Nephron (organoid): Measurements from ENCODE around the gene ADAP1.

Experiments used
- H3K27ac Mint-ChIP-seq, 3 experiments: 2 replicates each; pipeline ENCODE4 v1.8.0; 2020; ENCODE audit warnings: mixed read lengths in 3 of 3, mild to moderate bottlenecking in 2 of 3, moderate library complexity in 1 of 3
- H3K27me3 Mint-ChIP-seq: 2 replicates; pipeline ENCODE4 v1.8.0; 2021; ENCODE audit warnings: low read depth, mild to moderate bottlenecking, moderate library complexity, mixed read lengths
- H3K36me3 Mint-ChIP-seq: 2 replicates; pipeline ENCODE4 v1.8.0; 2020; ENCODE audit warnings: low read depth, mixed read lengths
- H3K4me1 Mint-ChIP-seq: 2 replicates; pipeline ENCODE4 v1.8.0; 2020; ENCODE audit warnings: mixed read lengths
- H3K4me3 Mint-ChIP-seq, 3 experiments: 2 replicates each; pipeline ENCODE4 v1.8.0; 2020; ENCODE audit warnings: mild to moderate bottlenecking in 3 of 3, mixed read lengths in 3 of 3, moderate library complexity in 2 of 3
- H3K9me3 Mint-ChIP-seq: 2 replicates; pipeline ENCODE4 v1.8.0; 2020; ENCODE audit warnings: mixed read lengths
- TF ChIP-seq, protein P1 (sequence below), 3 experiments: fragments of 200-600 bp; sonication (generic); IDR thresholded peaks; one replicate each; pipeline ENCODE4 v1.5.0; 2021; ENCODE audit warnings: antibody characterized with exemption in 3 of 3; ENCODE audit not compliant: unreplicated experiment in 3 of 3

ADAP1 gene

DNA sequence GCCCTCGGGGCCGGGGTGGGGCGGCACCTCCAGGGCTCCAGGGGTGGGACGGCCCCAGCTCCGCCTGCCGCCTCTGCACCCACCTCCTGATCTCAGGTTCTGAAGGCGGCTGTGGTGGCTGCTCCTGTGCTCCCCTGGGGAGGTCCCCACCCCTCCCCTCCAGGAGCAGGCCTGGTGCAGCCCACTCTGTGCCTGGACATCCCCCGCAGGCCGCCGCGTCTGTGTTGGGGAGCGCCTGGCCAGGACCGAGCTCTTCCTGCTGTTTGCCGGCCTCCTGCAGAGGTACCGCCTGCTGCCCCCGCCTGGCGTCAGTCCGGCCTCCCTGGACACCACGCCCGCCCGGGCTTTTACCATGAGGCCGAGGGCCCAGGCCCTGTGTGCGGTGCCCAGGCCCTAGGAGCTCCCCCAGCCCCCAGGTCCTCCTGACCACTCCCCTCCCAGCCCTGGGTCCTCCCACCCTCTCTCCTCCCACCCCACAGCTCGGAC is 34.0 kb upstream of the ADAP1 start:
- Mint-ChIP-seq H3K4me3 (no peak overlapping the region), H3K36me3 (no peaks in the 10 kb centered on the region), H3K4me1 (peaks cover 20% of the 10 kb centered on the region), H3K27me3 (peaks cover 4% of the 10 kb centered on the region), H3K9me3 (no peaks in the 10 kb centered on the region), H3K27ac (no peak overlapping the region)
- TF ChIP-seq, protein P1, sequence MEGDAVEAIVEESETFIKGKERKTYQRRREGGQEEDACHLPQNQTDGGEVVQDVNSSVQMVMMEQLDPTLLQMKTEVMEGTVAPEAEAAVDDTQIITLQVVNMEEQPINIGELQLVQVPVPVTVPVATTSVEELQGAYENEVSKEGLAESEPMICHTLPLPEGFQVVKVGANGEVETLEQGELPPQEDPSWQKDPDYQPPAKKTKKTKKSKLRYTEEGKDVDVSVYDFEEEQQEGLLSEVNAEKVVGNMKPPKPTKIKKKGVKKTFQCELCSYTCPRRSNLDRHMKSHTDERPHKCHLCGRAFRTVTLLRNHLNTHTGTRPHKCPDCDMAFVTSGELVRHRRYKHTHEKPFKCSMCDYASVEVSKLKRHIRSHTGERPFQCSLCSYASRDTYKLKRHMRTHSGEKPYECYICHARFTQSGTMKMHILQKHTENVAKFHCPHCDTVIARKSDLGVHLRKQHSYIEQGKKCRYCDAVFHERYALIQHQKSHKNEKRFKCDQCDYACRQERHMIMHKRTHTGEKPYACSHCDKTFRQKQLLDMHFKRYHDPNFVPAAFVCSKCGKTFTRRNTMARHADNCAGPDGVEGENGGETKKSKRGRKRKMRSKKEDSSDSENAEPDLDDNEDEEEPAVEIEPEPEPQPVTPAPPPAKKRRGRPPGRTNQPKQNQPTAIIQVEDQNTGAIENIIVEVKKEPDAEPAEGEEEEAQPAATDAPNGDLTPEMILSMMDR (IDR thresholded peaks at IDR 0.05; ENCODE audit: unreplicated experiment in 3 of 3) = no peak

DNA sequence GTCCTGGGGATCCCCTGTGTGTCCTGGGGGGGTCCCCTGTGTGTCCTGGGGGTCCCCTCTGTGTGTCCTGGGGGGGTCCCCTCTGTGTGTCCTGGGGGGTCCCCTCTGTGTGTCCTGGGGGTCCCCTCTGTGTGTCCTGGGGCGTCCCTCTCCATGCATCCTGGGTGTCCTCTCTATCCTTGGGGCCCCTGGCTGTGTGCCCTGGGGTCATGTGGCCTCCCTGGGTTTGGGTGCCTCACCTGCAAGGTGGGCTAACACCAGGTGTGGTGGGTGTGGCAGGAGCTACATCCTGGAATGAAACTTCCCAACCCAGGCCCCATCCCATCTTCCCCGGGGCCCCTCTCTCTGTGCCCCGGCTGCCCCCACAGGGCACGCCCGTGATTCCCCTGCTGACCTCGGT is 33.4 kb upstream of the ADAP1 start:
- no peaks in the 10 kb centered on the region for H3K9me3 Mint-ChIP-seq
- TF ChIP-seq, protein P1 (IDR thresholded peaks at IDR 0.05; ENCODE audit: unreplicated experiment in 3 of 3) = no peak
- no peaks in the 10 kb centered on the region for H3K36me3 Mint-ChIP-seq
- H3K4me3 Mint-ChIP-seq = no peak overlapping the region
- peaks cover 14% of the 10 kb centered on the region for H3K4me1 Mint-ChIP-seq
- no peak overlapping the region for H3K27ac Mint-ChIP-seq
- no peaks in the 10 kb centered on the region for H3K27me3 Mint-ChIP-seq

DNA sequence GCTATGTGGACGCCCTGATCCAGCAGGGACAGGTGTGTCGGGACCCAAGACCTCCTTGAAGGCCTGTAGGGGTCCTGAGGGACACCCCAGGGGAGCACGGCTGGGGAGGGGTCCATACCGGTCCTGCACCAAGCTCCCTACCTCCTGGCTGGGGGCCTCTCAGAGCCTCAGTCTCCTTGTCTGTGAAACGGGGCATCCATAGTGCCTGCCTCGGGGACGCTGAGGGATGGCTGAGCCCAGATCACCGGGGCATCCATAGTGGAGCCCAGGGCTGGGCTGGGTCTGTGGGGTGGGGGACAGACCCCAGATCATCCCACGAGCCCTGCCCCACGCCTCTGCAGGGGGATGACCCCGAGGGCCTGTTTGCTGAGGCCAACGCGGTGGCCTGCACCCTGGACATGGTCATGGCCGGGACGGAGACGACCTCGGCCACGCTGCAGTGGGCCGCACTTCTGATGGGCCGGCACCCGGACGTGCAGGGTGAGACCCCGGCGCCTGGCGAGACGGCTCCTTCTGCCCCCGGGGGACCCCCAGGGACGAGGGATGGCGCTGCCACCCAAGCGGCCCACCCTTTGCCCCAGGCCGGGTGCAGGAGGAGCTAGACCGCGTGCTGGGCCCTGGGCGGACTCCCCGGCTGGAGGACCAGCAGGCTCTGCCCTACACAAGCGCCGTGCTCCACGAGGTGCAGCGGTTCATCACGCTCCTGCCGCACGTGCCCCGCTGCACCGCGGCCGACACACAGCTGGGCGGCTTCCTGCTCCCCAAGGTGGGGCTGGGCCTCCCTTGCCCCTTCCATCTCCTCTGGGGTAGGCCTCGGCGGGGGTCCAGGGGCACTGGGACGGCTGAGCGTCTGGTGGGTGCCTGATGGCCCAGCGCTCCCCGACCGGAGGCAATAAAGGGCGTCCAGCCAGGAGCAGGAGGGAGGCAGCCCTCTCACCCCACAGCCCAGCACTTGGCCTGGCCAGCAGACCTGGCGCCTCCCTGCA is 32.6 kb upstream of the ADAP1 start:
- no peak overlapping the region for H3K4me3 Mint-ChIP-seq
- TF ChIP-seq, protein P1 (IDR thresholded peaks at IDR 0.05; ENCODE audit: unreplicated experiment in 3 of 3) = no peak
- H3K9me3 Mint-ChIP-seq = no peaks in the 10 kb centered on the region
- H3K27ac Mint-ChIP-seq = no peak overlapping the region
- H3K4me1 Mint-ChIP-seq = peaks cover 13% of the 10 kb centered on the region
- H3K27me3 Mint-ChIP-seq = no peaks in the 10 kb centered on the region
- H3K36me3 Mint-ChIP-seq = no peaks in the 10 kb centered on the region

DNA sequence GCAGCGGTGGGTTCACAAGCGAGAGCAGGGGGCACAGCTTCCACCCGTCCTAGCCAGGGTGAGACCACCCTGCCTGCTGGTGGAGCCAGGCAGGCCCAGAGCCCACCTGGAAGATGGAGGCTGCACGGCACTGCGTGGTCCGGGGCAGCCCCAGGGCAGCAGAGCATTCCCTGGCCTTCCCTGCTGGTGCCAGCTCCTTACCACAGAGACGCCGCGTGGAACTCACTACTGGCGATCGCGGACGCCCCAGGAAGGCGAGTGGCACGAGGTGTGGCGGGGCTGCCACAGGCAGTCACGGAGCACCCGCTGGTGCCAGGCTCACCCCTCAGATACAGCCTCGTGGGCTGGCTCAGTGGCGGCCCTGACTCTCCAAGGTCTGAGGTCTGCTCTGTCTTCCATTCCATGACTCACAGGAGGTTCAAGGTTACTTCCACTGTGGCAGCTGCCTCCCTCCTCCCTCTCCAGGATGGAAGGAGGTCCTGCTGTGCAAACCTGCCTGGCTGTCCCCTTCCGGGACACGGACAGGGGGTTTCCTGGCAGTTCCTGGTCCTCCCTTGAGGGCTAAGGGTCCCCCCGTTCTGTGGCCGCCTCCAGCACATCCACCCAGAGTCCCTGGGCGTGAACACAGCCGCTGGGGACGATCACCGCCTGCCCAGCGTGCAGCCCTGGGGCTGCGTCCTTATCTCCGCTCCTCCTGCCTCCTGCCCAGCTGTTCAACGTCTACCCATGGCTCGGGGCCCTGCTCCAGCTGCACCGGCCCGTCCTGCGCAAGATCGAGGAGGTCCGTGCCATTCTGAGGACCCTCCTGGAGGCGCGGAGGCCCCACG is 31.6 kb upstream of the ADAP1 start:
- no peaks in the 10 kb centered on the region for H3K9me3 Mint-ChIP-seq
- TF ChIP-seq, protein P1 (IDR thresholded peaks at IDR 0.05; ENCODE audit: unreplicated experiment in 3 of 3) = no peak
- no peaks in the 10 kb centered on the region for H3K27me3 Mint-ChIP-seq
- peaks cover 8% of the 10 kb centered on the region for H3K4me1 Mint-ChIP-seq
- H3K4me3 Mint-ChIP-seq = no peak overlapping the region
- no peaks in the 10 kb centered on the region for H3K36me3 Mint-ChIP-seq
- peak overlapping the region in 1 of 3 experiments; percentile 68 for H3K27ac Mint-ChIP-seq

DNA sequence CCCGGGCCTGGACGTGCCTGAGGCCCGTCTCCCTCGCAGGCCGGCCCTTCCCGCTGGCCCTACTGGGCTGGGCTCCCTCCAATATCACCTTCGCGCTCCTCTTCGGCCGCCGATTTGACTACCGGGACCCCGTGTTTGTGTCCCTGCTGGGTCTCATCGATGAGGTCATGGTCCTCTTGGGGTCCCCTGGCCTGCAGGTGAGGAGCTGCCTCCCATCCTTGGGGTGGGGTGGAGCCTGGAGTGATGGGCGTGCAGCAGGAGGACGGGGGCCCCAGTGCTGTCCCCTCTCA is 30.6 kb upstream of the ADAP1 start:
- no peaks in the 10 kb centered on the region for H3K9me3 Mint-ChIP-seq
- H3K36me3 Mint-ChIP-seq = no peaks in the 10 kb centered on the region
- H3K27me3 Mint-ChIP-seq = no peaks in the 10 kb centered on the region
- TF ChIP-seq, protein P1 (IDR thresholded peaks at IDR 0.05; ENCODE audit: unreplicated experiment in 3 of 3) = no peak
- H3K27ac Mint-ChIP-seq = no peak overlapping the region
- peaks cover 8% of the 10 kb centered on the region for H3K4me1 Mint-ChIP-seq
- H3K4me3 Mint-ChIP-seq = no peak overlapping the region
